ENCODE data around the gene SAMD10.
"Not testable (repeated sequence)": the region's sequence is repeated elsewhere in the genome, so short reads cannot be mapped to it uniquely, and the experiment has no call there.

The SAMD10 gene

DNA sequence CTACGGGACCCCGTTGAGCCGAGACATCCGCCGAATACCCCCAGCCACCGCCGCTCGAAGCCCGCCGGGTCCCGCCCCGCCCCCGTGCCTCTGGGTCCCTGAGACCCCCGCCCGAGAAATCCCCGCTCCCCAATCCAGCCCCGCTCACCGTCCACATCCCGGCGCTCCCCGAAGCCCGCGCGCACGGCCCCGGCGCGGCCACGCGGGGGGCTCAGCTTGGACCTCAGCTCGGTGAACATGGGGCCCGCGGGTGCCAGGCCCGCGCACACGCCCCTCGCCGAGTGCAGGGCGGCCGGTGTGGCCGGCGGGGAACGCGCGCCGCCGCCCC, 249 bp downstream of the SAMD10 start:
- DNase-seq (ENCODE audit: low read depth, low spot score) = no peak
- peak overlapping the region; percentile 53 for H3K4me3 ChIP-seq (ENCODE audit: low read depth, low read length)
- ChIA-PET POLR2A (no interaction called here), CTCF (interaction anchor here (0.9 to 3.6 kb wide), 12 partner anchors 12 to 482 kb away, joined by 3 to 28 read pairs (median 7); partner anchors contain the start of gene PTK6)
- TF ChIP-seq, protein P1, sequence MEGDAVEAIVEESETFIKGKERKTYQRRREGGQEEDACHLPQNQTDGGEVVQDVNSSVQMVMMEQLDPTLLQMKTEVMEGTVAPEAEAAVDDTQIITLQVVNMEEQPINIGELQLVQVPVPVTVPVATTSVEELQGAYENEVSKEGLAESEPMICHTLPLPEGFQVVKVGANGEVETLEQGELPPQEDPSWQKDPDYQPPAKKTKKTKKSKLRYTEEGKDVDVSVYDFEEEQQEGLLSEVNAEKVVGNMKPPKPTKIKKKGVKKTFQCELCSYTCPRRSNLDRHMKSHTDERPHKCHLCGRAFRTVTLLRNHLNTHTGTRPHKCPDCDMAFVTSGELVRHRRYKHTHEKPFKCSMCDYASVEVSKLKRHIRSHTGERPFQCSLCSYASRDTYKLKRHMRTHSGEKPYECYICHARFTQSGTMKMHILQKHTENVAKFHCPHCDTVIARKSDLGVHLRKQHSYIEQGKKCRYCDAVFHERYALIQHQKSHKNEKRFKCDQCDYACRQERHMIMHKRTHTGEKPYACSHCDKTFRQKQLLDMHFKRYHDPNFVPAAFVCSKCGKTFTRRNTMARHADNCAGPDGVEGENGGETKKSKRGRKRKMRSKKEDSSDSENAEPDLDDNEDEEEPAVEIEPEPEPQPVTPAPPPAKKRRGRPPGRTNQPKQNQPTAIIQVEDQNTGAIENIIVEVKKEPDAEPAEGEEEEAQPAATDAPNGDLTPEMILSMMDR (IDR thresholded peaks at IDR 0.05; ENCODE audit: insufficient read depth, low read length, missing control alignments) = no peak

DNA sequence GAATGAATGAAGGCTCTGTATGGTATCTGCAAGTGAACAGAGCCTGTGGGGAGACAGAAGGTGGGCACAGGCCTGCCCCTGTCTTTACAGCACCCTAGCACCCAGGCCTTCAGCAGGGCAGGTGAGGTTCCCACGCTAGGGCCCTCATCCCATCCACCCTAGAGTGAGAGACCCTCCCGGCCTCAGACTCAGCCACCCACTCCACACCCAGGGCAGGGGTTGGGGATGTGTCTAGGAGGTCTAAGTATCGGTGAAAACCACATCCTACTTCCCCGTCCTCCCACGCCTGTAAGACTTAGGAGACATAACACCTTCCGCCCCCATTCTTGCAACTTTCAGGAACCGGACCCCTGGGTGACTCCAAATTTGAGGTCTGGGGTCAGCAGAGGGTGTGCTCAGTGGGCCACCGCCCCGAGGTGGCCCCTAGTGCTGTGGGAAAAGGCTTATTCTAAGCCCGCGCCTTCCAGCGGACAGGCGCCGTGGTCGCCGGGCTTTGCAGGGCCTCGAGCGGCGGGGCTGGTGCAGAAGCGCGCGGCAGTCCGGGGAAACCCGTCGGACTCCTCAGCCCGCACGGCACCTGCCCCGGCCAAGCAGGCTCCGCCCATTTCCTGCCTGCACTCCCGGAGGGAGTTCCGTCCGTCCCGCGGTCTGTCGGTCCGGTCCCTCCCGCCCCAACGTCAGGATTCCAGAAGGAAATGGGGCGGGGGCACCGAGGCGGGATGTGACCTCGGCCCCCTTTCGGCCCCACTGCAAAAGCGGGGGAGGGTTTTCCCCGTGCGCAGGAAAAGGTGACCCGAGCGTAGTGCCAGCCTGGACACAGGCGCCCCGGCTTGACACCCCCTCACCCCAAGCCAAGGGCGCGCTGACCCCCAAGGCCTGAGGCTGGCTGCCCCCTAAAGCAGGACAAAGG, 868 bp downstream of the SAMD10 start:
- peak overlapping the region; percentile 53 for H3K4me3 ChIP-seq (ENCODE audit: low read depth, low read length)
- CTCF ChIA-PET = interaction anchor here (0.9 to 3.6 kb wide), 8 partner anchors 10 to 482 kb away, joined by 3 to 28 read pairs (median 6); partner anchors contain the start of gene PTK6
- no peak for DNase-seq (ENCODE audit: low read depth, low spot score)
- TF ChIP-seq, protein P1 (IDR thresholded peaks at IDR 0.05; ENCODE audit: insufficient read depth, low read length, missing control alignments) = no peak
- POLR2A ChIA-PET = interaction anchor here (0.9 kb wide), 1 partner anchor 84 kb away, joined by 3 read pairs; the partner anchor contains the start of gene DNAJC5

DNA sequence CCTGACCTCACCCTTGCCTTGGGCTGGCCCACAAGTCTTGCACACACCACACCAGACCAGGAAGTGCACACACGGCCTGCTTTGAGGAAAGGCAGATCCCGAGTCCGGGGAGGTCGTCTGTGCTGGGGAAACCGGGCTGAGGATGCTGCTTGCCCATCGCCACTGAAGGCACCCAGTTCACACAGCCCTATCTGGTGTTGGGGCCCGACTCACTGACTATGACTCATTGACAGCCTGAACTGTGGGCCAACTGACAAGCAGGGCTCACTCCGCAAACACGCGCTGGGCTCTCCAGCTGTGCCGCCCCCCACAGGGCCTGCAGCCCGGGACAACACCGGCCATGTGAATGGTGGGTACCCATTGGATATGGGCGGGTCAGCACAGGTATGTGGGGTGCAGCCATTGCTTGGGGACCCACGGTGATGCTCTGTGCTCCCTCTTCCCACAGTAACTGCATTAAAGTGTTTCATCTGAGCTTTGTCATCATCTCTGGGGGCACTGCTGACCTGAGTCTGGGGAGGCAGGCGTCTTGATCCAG, 1.6 kb downstream of the SAMD10 start:
- POLR2A ChIA-PET = interaction anchor here (0.9 kb wide), 1 partner anchor 83 kb away, joined by 3 read pairs; the partner anchor contains the start of gene DNAJC5
- TF ChIP-seq, protein P1 (IDR thresholded peaks at IDR 0.05; ENCODE audit: insufficient read depth, low read length, missing control alignments) = no peak
- CTCF ChIA-PET = interaction anchor here (0.8 to 1.7 kb wide), 6 partner anchors 9 to 481 kb away, joined by 3 to 4 read pairs (median 4); no protein-coding TSS in a partner anchor
- H3K4me3 ChIP-seq (ENCODE audit: low read depth, low read length) = no peak overlapping the region
- DNase-seq (ENCODE audit: low read depth, low spot score) = no peak

DNA sequence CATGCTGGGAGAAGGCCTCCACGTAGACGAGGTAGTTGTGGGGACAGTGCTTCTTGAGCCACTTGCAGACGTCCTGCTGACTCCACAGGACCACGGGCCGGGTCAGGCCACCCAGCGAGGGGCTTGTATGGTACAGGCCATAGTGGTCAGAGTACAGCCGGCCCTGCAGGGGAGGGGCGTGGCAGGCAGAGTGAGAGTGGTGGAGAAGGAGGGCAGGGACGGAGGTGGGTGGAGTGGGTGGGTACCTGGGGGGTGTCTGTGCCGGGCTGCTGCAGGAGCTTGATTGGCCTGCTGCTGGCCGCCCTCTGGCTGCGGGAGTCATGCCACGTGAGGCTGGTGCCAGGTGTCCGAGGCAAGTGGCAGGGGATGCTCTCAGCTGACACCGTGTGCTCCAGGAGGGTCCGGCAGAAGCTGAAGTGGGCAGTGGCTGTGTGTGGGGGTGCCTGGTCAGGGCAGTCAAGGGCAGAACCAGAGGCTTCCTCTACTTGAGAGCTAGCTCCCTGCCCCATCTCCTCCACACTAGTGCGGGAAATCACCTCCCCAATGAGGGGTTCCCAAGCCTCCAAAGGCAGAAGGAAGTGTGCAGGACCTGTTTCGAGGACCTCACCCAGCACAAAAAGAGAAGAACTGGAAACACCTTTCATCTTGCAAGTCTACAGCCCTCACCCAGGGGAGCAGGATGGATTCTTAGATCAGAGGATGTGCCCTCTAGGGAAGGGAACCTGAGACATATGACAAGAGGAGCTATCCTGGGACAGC, 2.3 kb downstream of the SAMD10 start:
- TF ChIP-seq, protein P1 (IDR thresholded peaks at IDR 0.05; ENCODE audit: insufficient read depth, low read length, missing control alignments) = no peak
- ChIA-PET POLR2A (no interaction called here), CTCF (interaction anchor here (0.8 to 1.7 kb wide), 6 partner anchors 9 to 480 kb away, joined by 3 to 4 read pairs (median 4); no protein-coding TSS in a partner anchor)
- no peak for DNase-seq (ENCODE audit: low read depth, low spot score)
- H3K4me3 ChIP-seq (ENCODE audit: low read depth, low read length) = no peak overlapping the region

DNA sequence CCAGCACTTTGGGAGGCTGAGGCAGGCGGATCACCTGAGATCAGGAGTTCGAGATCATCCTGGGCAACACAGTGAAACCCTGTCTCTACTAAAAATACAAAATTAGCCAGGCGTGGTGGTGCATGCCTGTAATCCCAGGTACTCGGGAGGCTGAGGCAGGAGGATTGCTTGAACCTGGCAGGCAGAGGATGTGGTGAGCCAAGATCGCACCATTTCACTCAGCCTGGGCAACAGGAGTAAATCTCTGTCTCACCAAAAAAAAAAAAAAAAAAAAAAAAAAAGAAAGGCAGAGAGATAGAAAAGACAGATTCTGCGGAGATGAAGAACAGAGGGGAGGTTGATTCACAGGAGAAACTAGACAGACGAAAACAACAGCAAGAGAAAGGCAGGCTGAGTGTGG, 2.9 kb downstream of the SAMD10 start:
- DNase-seq (ENCODE audit: low read depth, low spot score); POLR2A ChIA-PET; H3K4me3 ChIP-seq (ENCODE audit: low read depth, low read length): not testable (repeated sequence)
- CTCF ChIA-PET = interaction anchor here (1.4 to 5.3 kb wide), 3 partner anchors 111 to 439 kb away, joined by 4 to 73 read pairs (median 4); partner anchors contain the start of genes PTK6 and TPD52L2

DNA sequence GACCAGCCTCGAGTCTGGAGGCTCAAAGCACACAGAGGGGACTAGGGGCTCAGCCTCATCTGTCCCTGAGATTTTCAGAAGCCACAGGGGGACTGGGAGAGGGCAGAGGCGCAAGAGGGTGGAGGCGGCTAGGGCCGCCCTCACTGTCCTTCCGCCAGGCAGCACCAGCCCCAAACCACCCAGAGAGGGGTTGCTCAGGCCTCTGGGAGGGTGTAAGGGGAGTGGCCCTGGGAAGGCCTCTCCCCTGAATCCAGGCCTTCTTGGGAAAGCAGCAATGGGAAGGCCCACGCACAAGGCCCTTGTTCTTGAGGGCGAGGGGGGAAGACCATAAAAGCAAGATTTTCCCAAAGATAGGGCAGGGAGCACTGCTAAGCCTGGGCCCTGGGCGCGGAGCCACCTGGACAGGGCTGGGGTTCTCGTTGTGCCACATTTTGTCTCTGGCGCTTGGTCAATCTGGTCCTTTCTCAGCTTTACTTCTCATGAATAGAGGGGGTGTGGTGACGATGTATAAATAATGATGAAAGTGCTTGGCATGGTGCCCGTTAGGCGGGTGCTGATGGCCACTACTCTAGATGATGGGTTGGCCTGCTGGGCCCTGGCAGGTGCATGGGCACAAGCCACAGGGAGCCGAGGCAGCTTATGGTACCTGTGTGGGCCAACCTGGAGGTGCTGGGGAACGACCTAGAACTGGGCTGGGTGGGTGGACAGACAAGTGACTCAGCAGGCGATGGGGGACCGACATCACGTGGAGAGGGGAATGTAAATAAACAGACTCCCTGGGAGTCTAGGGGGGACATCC, 4.8 kb downstream of the SAMD10 start:
- DNase-seq (ENCODE audit: low read depth, low spot score) = no peak
- H3K4me3 ChIP-seq (ENCODE audit: low read depth, low read length) = no peak overlapping the region
- TF ChIP-seq, protein P1 (IDR thresholded peaks at IDR 0.05; ENCODE audit: insufficient read depth, low read length, missing control alignments) = no peak
- CTCF ChIA-PET = interaction anchor here (0.6 to 5.3 kb wide), 42 partner anchors 9 to 453 kb away, joined by 3 to 73 read pairs (median 4); partner anchors contain the start of genes ARFRP1, DNAJC5, PTK6 and STMN3
- POLR2A ChIA-PET = interaction anchor here (0.6 to 0.9 kb wide), 3 partner anchors 18 to 109 kb away, joined by 3 to 6 read pairs (median 4); partner anchors contain the start of genes TPD52L2 and UCKL1
